Sigmoid colon (tissue), 7 donors: ENCODE data around the gene SERPINH1. TPM values are rescaled to one million over a fixed set of nuclear protein-coding genes. Genes with fewer than 3 reads are reported as not detected.

Experiments used
- DNase-seq: peaks from one replicate; pipeline ENCODE4 v3.0.0-alpha.2; 2019
- H3K27ac ChIP-seq, 4 donors: fragments of 200-600 bp; sonication (generic); one replicate each; pipeline ENCODE4 v1.5.1; 2016 to 2019; ENCODE audit warnings: mild to moderate bottlenecking in 1 of 4
- H3K27me3 ChIP-seq, 3 donors: fragments of 200-600 bp; sonication (generic); one replicate each; pipeline ENCODE4 v1.5.1; 2019; ENCODE audit warnings: mild to moderate bottlenecking in 1 of 3
- H3K36me3 ChIP-seq, 4 donors: fragments of 200-600 bp; sonication (generic); one replicate each; pipeline ENCODE4 v1.5.1; 2016 to 2019
- H3K4me1 ChIP-seq, 4 donors: fragments of 200-600 bp; sonication (generic); one replicate each; pipeline ENCODE4 v1.5.1; 2017 to 2019
- H3K4me3 ChIP-seq, 4 donors: fragments of 200-600 bp; sonication (generic); one replicate each; pipeline ENCODE4 v1.5.1; 2017 to 2019; ENCODE audit warnings: mild to moderate bottlenecking in 2 of 4, moderate library complexity in 1 of 4
- H3K9me3 ChIP-seq, 4 donors: fragments of 200-600 bp in 3 of 4; sonication (generic) in 3 of 4; one replicate each; pipeline versions ENCODE4 v1.5.1 to v1.6.1; 2013 to 2019
- EP300 ChIP-seq, 4 donors: sonication (generic); formaldehyde crosslinking; IDR thresholded peaks; one replicate each; pipeline ENCODE4 v1.6.1; 2017; ENCODE audit warnings: antibody characterized with exemption in 4 of 4
- POLR2A ChIP-seq, 2 donors: fragments of 450-650 bp; IDR thresholded peaks; one replicate each; pipeline ENCODE4 v1.6.1; 2016; ENCODE audit warnings: antibody characterized with exemption in 2 of 2, mild to moderate bottlenecking in 2 of 2, moderate library complexity in 2 of 2
- POLR2AphosphoS5 ChIP-seq, 4 donors: sonication (generic); formaldehyde crosslinking; IDR thresholded peaks; one replicate each; pipeline ENCODE4 v1.6.1; 2017; ENCODE audit warnings: antibody characterized with exemption in 4 of 4
- WGBS, 2 donors: extraction: QIAGEN DNeasy Blood & Tissue Kit; methylation state at CpG; one replicate each; pipeline ENCODE4 v1.1.7; 2013; 5-methylcytosine and 5-hydroxymethylcytosine counted together
- intact Hi-C: fragments of 100-400 bp; cut with DNase I; formaldehyde crosslinking; loops from one replicate; pipeline ENCODE4 v1.15.1; 2023
- polyA plus RNA-seq, 3 donors: library from polyadenylated mRNA; stranded (reverse); fragments of 200-250 nt; gene quantifications; one replicate each; pipeline ENCODE4 v1.2.3, GENCODE V29; 2013
- total RNA-seq, 4 donors: library from RNA; depleted of rRNA; stranded (reverse); fragments of >200 nt; gene quantifications; one replicate each; pipeline ENCODE4 v1.1.0, GENCODE V29; 2016
- TF ChIP-seq, protein P1 (sequence below), 4 experiments: fragments of 450-650 bp in 3 of 4; fragments of 200-600 bp in 1 of 4; IDR thresholded peaks; one replicate each; pipeline ENCODE4 v1.5.1; 2016 to 2019; ENCODE audit warnings: antibody characterized with exemption in 4 of 4, mild to moderate bottlenecking in 3 of 4, moderate library complexity in 2 of 4
- donor health status: healthy with polysubstance abuse.
- donor health status: Bipolar disorder and iron deficiency.
- donor health status: healthy.

Gene SERPINH1
- total and polyA plus RNA-seq, 7 donors: 12.0 to 201 (median 151) TPM

DNA sequence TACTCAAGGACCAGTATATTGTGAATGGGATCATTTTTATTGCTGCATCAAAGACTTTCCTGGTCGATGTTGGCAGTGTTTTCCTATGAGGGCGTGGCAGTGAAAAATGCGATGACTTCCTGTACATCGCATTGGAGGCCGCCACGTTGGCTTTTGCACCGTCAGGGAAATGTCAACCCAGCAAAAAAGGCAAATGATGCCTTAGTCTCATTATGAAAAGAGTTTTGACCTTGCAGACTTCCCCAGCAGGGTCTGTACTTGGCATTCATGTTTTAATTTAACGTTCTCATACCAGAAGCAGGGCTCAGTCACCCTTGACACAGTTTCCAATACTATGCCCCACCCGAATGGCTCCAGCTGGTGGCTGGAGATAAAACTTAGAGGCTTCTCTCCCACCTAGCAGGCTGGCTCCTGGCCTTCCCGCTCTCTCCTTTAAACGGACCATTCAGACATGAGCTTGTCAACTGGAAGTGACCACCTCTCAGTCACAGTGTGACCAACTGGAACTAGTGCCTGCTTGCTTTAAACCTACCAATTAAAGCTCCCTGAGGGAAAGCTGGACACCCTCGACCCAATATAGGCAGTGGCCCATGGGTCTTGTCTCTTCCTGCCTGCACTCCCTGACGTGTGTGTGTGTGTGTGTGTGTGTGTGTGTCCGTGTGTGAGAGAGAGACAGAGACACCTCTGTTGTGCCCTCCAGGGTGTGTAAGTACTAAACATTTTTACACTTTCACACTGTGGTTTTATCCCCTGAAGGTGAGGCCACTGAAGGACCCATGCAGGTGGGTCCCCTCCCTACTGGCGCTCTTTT is 27.6 kb upstream of the SERPINH1 start:
- no peak overlapping the region for H3K4me3 ChIP-seq
- no peak overlapping the region for H3K27ac ChIP-seq
- intact Hi-C loops: loop anchor here (10.0 kb wide), 1 partner anchor 250 kb away; no protein-coding TSS in a partner anchor
- H3K4me1 ChIP-seq: no peaks in the 10 kb centered on the region
- DNase-seq: no peak
- WGBS, 2 donors: 21 to 42% methylated on average over 15 of the region's 15 CpGs
- H3K27me3 ChIP-seq: no peaks in the 10 kb centered on the region
- TF ChIP-seq POLR2AphosphoS5 (IDR thresholded peaks at IDR 0.05) (no peak), POLR2A (IDR thresholded peaks at IDR 0.05) (no peak), EP300 (IDR thresholded peaks at IDR 0.05) (no peak)
- TF ChIP-seq, protein P1, sequence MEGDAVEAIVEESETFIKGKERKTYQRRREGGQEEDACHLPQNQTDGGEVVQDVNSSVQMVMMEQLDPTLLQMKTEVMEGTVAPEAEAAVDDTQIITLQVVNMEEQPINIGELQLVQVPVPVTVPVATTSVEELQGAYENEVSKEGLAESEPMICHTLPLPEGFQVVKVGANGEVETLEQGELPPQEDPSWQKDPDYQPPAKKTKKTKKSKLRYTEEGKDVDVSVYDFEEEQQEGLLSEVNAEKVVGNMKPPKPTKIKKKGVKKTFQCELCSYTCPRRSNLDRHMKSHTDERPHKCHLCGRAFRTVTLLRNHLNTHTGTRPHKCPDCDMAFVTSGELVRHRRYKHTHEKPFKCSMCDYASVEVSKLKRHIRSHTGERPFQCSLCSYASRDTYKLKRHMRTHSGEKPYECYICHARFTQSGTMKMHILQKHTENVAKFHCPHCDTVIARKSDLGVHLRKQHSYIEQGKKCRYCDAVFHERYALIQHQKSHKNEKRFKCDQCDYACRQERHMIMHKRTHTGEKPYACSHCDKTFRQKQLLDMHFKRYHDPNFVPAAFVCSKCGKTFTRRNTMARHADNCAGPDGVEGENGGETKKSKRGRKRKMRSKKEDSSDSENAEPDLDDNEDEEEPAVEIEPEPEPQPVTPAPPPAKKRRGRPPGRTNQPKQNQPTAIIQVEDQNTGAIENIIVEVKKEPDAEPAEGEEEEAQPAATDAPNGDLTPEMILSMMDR (IDR thresholded peaks at IDR 0.05): no peak
- H3K9me3 ChIP-seq: no peaks in the 10 kb centered on the region
- no peaks in the 10 kb centered on the region for H3K36me3 ChIP-seq

DNA sequence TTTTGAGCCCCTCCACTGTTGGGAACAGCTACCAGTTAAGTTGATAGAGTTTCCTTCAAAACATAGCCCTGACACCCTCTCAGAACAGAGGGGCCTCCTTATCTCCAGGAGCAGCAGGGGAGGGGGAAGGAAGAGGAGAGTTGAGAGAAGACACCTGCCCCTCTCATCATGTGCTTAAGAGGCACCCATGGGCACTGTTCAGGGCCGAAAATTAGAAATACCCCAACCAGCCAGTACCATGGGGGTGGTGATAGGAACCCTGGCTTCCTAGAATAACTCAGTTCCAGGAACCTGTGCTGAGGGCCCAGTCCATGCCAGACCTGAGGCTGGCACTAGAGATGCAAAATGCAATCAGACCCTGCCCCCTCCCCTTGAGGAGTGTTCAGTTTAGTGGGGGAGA is 27.0 kb upstream of the SERPINH1 start:
- no peak for DNase-seq
- H3K9me3 ChIP-seq: no peaks in the 10 kb centered on the region
- H3K4me3 ChIP-seq: no peak overlapping the region
- intact Hi-C loops: loop anchor here (10.0 kb wide), 1 partner anchor 250 kb away; no protein-coding TSS in a partner anchor
- H3K4me1 ChIP-seq: no peaks in the 10 kb centered on the region
- H3K27me3 ChIP-seq: no peaks in the 10 kb centered on the region
- 53 to 78% methylated on average over 1 of the region's 1 CpG for WGBS, 2 donors
- TF ChIP-seq EP300 (IDR thresholded peaks at IDR 0.05): no peak
- TF ChIP-seq POLR2A (IDR thresholded peaks at IDR 0.05): no peak
- no peak for TF ChIP-seq POLR2AphosphoS5 (IDR thresholded peaks at IDR 0.05)
- TF ChIP-seq, protein P1 (IDR thresholded peaks at IDR 0.05): no peak
- no peak overlapping the region for H3K27ac ChIP-seq
- H3K36me3 ChIP-seq: no peaks in the 10 kb centered on the region

DNA sequence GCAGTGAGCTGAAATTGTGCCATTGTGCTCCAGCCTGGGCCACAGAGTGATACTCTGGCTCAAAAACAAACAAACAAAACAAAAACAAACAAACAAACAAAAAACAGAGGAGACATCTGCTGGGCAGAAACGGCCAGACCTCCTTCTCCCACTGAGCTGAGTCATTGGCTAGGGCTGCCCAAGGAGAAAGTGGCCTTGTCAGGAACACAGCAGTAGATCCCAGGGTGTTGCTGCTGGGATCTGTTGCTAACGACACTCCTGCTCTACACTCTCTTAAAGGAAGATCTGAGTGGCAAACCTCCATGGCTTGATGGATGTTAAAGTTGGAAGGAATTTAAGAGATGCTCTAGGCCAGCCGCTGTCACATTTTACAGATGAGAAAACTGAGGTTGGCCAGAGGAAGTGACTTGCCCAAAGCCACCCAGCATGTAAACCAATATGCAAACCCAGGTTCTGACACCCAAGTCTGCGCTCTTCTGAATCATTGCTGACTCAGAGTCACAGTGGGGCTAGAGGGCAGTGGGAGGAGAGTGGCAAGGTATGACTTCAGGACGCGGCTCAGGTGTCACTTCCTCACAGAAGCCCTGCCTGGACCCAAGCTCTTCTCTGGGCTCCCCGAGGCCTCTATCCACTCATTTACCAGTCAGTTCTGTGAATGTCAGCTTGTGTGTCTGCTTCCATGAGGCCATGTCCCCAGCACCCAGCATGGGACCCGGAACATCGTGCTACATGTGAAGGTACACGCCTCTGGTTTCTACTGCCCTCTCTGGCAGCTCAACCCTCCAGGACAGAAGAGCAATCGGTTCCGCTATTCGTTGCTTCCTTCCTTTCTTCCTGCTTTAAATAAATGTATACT is 25.0 kb upstream of the SERPINH1 start:
- Histone ChIP-seq H3K36me3 (no peaks in the 10 kb centered on the region), H3K27ac (no peak overlapping the region), H3K4me3 (no peak overlapping the region), H3K4me1 (no peaks in the 10 kb centered on the region), H3K9me3 (no peaks in the 10 kb centered on the region), H3K27me3 (no peaks in the 10 kb centered on the region)
- intact Hi-C loops: loop anchor here (10.0 kb wide), 1 partner anchor 252 kb away; no protein-coding TSS in a partner anchor
- TF ChIP-seq POLR2A (IDR thresholded peaks at IDR 0.05): no peak
- TF ChIP-seq, protein P1 (IDR thresholded peaks at IDR 0.05): no peak
- TF ChIP-seq POLR2AphosphoS5 (IDR thresholded peaks at IDR 0.05): no peak
- no peak for TF ChIP-seq EP300 (IDR thresholded peaks at IDR 0.05)
- no peak for DNase-seq
- 65 to 81% methylated on average over 13 of the region's 13 CpGs for WGBS, 2 donors

DNA sequence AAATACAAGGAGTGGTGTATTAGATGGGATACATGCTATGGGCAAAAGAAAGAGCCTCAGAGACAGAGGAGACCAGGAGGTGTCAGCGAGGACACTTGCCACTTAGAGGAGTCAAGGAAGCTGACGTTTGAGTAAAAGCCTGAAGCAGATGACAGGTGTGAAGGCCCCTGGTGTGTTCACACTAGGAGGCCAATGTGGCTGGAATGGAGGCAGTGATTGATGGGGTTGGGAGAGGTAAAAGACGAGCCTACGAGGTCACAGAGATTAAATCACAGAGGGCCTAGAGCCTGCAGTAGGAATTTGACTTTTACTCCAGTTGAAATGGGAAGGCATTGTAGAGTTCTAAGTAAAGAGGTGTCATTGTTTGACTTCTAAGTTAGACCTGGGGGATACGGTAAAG is 24.3 kb upstream of the SERPINH1 start:
- no peaks in the 10 kb centered on the region for H3K27me3 ChIP-seq
- WGBS, 2 donors: 89 to 90% methylated on average over 5 of the region's 5 CpGs
- no peak overlapping the region for H3K4me3 ChIP-seq
- H3K9me3 ChIP-seq: no peaks in the 10 kb centered on the region
- no peak for TF ChIP-seq POLR2AphosphoS5 (IDR thresholded peaks at IDR 0.05)
- no peak for TF ChIP-seq EP300 (IDR thresholded peaks at IDR 0.05)
- intact Hi-C loops: loop anchor here (10.0 kb wide), 1 partner anchor 253 kb away; no protein-coding TSS in a partner anchor
- DNase-seq: no peak
- H3K27ac ChIP-seq: no peak overlapping the region
- no peaks in the 10 kb centered on the region for H3K4me1 ChIP-seq
- no peaks in the 10 kb centered on the region for H3K36me3 ChIP-seq
